Measurements from ENCODE around the gene INTS13.

The INTS13 gene

GRCh38 chr12:26878661-26879119, 59.1 kb downstream of the INTS13 start:
- no peak for TF ChIP-seq CTCF (IDR thresholded peaks at IDR 0.05; ENCODE audit: low read depth, low read length)
- DNase-seq, result peak; percentile 38

GRCh38 chr12:26874501-26875296, 63.1 kb downstream of the INTS13 start:
- no peak for DNase-seq
- H3K36me3 ChIP-seq, result no peaks in the 10 kb centered on the region
- no peaks in the 10 kb centered on the region for H3K9me3 ChIP-seq
- H3K27me3 ChIP-seq, result no peaks in the 10 kb centered on the region
- TF ChIP-seq CTCF (IDR thresholded peaks at IDR 0.05; ENCODE audit: low read depth, low read length), result no peak
- peaks cover 7% of the 10 kb centered on the region for H3K4me1 ChIP-seq
- no peak overlapping the region for H3K4me3 ChIP-seq (ENCODE audit: low read depth, low read length)

More at GRCh38 chr12:26878661-26879119, 59.1 kb downstream of the INTS13 start:
- Histone ChIP-seq H3K4me1 (no peaks in the 10 kb centered on the region), H3K9me3 (no peaks in the 10 kb centered on the region), H3K4me3 (ENCODE audit: low read depth, low read length) (no peak overlapping the region), H3K27me3 (no peaks in the 10 kb centered on the region), H3K36me3 (no peaks in the 10 kb centered on the region)

- Histone ChIP-seq H3K9me3 (no peaks in the 10 kb centered on the region), H3K4me1 (peaks cover 7% of the 10 kb centered on the region), H3K36me3 (no peaks in the 10 kb centered on the region), H3K27me3 (no peaks in the 10 kb centered on the region), H3K4me3 (ENCODE audit: low read depth, low read length) (no peak overlapping the region)
- no peak for DNase-seq
- TF ChIP-seq CTCF (IDR thresholded peaks at IDR 0.05; ENCODE audit: low read depth, low read length), result no peak
These were observed 65.2 kb downstream of the INTS13 start for GRCh38 chr12:26872625-26873024.

DNA sequence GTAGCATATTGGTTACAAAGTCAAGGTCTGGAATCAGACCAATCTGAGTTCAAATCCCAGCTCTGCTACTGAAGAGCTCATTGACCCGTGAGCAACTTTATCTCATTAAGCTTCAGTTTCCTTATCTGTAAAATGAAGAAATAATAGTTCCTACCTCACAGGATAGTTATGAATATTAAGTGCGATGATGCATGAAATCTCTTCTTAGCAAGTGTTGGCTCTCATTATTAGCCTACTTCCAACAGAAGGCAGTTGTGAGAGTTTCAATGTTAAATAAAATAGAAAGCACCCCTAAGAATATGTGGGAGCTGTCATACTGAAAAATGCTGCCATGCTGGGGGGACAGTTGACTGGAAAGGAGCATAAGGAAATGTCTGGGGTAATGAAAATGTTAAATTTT, 65.8 kb downstream of the INTS13 start:
- Histone ChIP-seq H3K36me3 (no peaks in the 10 kb centered on the region), H3K4me3 (ENCODE audit: low read depth, low read length) (no peak overlapping the region), H3K27me3 (no peaks in the 10 kb centered on the region), H3K9me3 (no peaks in the 10 kb centered on the region), H3K4me1 (peaks cover 7% of the 10 kb centered on the region)
- DNase-seq, result no peak
- TF ChIP-seq CTCF (IDR thresholded peaks at IDR 0.05; ENCODE audit: low read depth, low read length), result no peak

DNA sequence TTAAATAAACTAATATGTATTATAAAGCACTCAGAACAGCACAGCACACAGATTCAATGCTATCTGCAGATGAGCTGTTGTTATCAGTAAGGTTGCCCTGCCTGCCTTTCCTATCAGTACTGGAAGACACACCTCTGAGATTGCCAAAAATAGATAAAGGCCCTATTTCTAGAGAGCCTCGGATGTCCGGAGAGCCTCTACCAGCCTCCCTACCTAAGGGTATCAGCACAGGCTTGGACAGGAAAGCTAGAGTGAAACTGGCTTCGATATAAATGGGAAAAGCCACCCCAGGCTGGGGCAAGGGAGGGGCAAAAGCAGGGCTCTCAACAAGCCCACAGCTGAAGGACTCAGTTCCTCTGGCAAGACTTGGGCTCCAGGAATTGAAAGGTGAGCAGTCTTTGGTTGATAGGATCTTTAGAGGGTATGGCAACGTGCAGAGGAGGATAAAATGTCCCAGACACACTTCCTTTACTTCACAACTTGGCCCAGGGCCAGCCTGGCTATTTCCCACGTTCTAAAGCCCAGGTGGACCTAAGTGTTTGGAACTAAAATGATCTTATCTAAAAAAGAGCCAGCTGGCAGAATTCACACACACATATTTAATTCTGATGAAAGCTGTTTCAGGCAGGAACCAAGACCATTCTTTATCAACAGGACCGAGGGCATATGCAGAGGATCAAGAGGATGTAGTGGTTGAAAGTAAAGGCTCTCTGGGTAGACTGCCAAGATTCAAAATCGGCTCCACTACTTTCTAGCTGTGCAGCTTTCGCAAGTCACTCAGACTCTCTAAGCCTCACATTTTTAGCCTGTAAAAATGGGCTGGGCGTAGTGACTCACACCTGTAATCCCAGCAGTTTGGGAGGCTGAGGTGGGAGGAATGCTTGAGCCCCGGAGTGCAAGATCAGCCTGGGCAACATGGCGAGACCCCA, 67.0 kb downstream of the INTS13 start:
- no peak for TF ChIP-seq CTCF (IDR thresholded peaks at IDR 0.05; ENCODE audit: low read depth, low read length)
- H3K27me3 ChIP-seq, result no peaks in the 10 kb centered on the region
- H3K4me3 ChIP-seq (ENCODE audit: low read depth, low read length), result peak overlapping the region; percentile 25
- H3K4me1 ChIP-seq, result peaks cover 7% of the 10 kb centered on the region
- H3K9me3 ChIP-seq, result no peaks in the 10 kb centered on the region
- H3K36me3 ChIP-seq, result no peaks in the 10 kb centered on the region
- DNase-seq, result peak; percentile 71
